BLaER1 (cell line): Measurements from ENCODE around the gene KAT7.

ENCODE experiments used
- H3K27ac ChIP-seq: shearing (Covaris generic); formaldehyde crosslinking; 2 replicates; pipeline ENCODE4 v1.8.1; 2022
- H3K27me3 ChIP-seq: shearing (Covaris generic); formaldehyde crosslinking; 2 replicates; pipeline ENCODE4 v1.8.1; 2022
- H3K36me3 ChIP-seq: shearing (Covaris generic); formaldehyde crosslinking; 2 replicates; pipeline ENCODE4 v1.8.1; 2022
- H3K4me1 ChIP-seq: shearing (Covaris generic); formaldehyde crosslinking; 2 replicates; pipeline ENCODE4 v1.8.1; 2022
- H3K4me2 ChIP-seq: shearing (Covaris generic); formaldehyde crosslinking; 2 replicates; pipeline ENCODE4 v1.8.1; 2022
- H3K4me3 ChIP-seq: shearing (Covaris generic); formaldehyde crosslinking; 2 replicates; pipeline ENCODE4 v1.8.1; 2022
- H3K9ac ChIP-seq: shearing (Covaris generic); formaldehyde crosslinking; 2 replicates; pipeline ENCODE4 v1.8.1; 2022
- H3K9me3 ChIP-seq: shearing (Covaris generic); formaldehyde crosslinking; 2 replicates; pipeline ENCODE4 v1.8.1; 2022
- H4K20me1 ChIP-seq: shearing (Covaris generic); formaldehyde crosslinking; 2 replicates; pipeline ENCODE4 v1.8.1; 2022
- Cebpa-rat ChIP-seq: shearing (Covaris generic); IDR thresholded peaks from 2 replicates; pipeline ENCODE4 v1.8.1; 2022

KAT7 gene

DNA sequence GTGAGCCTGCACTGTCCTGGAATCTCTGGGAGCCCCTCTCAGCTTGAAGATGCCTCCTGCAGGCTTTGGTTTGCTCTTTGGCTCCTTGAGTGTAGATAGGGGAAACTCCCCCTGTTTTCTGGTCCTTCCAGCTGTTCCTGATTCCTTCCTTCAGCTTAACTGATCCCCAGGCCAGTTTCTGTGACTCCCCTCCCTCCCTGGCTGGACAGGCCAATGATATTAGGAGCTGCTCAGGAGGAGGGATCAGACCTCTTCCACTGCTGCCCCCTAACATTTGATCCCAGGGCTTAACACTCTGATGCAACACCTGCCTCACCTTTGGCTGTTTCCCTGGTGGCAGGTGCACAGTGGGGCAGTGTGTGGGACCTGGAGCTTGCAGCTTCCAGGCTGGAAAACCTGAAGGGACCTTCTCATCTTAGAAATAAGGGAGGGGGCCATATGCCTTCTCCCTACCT lies 59.6 kb downstream of the KAT7 start, which contains the start of gene TAC4:
Gene TAC4, minus strand, starts transcription at position 51 of the 455 bp plus-strand sequence. CDS start 52 bp downstream, outside the sequence.
- Histone ChIP-seq H3K4me3 (no peak within 1 kb of the TSS), H3K4me2 (no peak within 1 kb of the TSS; the same call in 1 of the 2 replicates), H3K4me1 (peaks cover 85% of the 10 kb centered on the region), H3K9me3 (no peaks in the 10 kb centered on the region), H3K36me3 (peaks cover 23% of the 10 kb centered on the region), H4K20me1 (no peaks in the 10 kb centered on the region), H3K27me3 (no peaks in the 10 kb centered on the region), H3K27ac (no peak within 1 kb of the TSS; the same call in 1 of the 2 replicates), H3K9ac (no peak within 1 kb of the TSS; the same call in 1 of the 2 replicates)
- TF ChIP-seq Cebpa-rat = no peak

GRCh38 chr17:49848739-49849138 lies 60.3 kb downstream of the KAT7 start:
- Histone ChIP-seq H4K20me1 (no peaks in the 10 kb centered on the region), H3K36me3 (peaks cover 22% of the 10 kb centered on the region), H3K9me3 (no peaks in the 10 kb centered on the region), H3K9ac (no peak overlapping the region), H3K4me2 (no peak overlapping the region), H3K4me3 (no peak overlapping the region), H3K27ac (no peak overlapping the region), H3K4me1 (peaks cover 80% of the 10 kb centered on the region), H3K27me3 (no peaks in the 10 kb centered on the region)
- no peak for TF ChIP-seq Cebpa-rat

DNA sequence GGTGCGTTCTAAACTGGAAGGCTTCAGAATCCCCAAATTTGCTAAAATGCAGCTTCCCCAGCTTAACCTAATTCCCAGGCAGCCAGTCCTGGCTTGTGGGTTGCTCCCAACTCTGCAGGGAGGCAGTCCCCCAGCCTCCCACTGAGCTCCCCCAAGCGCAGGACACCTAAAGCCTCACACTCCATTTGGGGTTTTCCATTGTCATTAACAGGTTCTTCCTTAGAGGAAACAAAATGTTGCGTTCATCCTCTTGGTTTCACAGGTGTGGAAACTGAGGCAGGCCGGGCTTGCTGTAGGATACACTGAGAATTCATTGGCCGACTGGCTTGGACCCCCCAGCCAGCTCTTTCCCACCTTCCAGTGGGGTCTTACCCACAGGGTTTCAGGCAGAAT lies 61.7 kb downstream of the KAT7 start:
- Histone ChIP-seq H4K20me1 (no peaks in the 10 kb centered on the region), H3K4me1 (peaks cover 65% of the 10 kb centered on the region), H3K27ac (0 out of 2 replicates have a peak overlapping the region, but pooled peaks have one; percentile 80), H3K36me3 (peaks cover 17% of the 10 kb centered on the region), H3K27me3 (no peaks in the 10 kb centered on the region), H3K9me3 (no peaks in the 10 kb centered on the region), H3K4me3 (peak overlapping the region; percentile 74; the same call in 1 of the 2 replicates), H3K4me2 (peak overlapping the region; percentile 100), H3K9ac (peak overlapping the region; percentile 77; the same call in 1 of the 2 replicates)
- TF ChIP-seq Cebpa-rat = no peak

DNA sequence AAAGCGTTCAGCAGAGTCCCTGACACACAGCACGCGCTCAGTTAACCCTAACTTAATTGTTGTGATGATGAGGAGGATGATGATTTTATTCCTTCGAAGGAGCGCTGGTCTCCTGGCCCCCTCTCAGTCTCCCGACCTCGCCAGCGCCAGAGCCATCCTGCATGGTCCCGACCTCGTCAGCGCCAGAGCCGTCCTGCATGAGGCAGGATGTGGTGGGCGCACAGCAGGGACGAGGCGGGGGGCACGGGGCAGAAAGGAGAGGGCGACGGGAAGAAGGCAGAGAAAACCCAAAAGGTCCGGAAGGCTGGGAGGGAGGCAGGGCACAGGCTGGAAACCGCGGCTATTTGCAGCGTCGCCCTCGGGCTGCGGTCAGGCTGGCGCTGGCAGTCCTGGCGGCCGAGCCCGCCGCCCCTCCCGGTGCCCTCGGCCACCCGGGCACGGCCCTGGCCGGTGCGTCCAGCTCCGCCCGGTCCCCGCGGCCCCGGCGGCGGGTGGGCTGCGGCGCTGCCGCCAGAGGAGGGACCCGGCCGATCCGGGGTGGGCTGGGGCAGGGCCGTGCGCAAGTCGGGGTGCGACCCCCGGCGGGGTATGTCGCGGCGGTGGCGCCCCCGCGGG lies 62.4 kb downstream of the KAT7 start:
- Histone ChIP-seq H4K20me1 (no peaks in the 10 kb centered on the region), H3K27ac (peak overlapping the region; percentile 80), H3K4me3 (peak overlapping the region; percentile 74), H3K4me1 (peaks cover 58% of the 10 kb centered on the region), H3K36me3 (peaks cover 14% of the 10 kb centered on the region), H3K27me3 (no peaks in the 10 kb centered on the region), H3K9ac (peak overlapping the region; percentile 77), H3K9me3 (no peaks in the 10 kb centered on the region), H3K4me2 (peak overlapping the region; percentile 100)
- TF ChIP-seq Cebpa-rat = no peak

DNA sequence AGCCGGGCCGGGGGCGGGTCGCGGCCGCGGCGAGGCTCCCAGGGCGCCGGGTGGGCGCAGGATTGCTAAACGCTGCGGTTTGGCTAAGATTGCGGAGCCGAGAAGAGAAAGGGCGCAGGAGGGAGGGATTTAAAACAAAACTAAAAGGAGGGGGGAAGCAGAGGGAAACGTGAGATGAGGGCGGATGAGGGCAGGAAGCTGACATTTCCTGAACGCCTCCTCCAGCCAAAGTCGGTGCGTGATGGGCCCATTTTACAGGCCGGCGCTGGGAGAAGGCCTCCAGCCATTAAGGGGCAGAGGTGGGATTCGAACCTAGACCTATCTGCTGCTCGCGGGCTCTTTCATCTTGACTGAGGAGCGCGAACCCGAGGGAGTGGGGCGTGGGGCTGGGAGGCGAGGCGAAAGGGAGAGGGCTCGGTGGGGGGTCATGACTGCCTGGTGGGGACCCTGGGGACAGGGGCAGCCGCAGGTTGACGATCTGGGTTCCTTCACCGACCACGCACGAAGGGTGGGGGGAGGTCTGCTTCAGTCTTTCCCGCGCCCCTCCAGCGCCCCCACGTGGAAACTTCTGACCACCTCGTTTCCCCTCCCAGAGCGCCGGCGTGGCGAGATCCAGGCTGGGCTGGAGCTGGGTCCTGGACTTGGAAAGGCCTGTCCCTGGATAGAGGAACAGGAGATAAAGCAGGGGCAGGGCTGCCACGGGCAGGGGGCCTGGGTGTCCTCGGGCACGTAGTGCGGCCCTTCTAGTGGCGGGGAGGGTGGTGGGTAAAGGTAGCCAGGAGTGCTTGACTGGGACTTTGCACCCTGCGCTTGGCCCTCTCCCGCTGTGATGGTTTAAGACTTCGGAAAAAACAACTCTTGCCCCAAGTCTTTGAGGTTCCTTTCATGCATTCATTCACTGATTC lies 63.2 kb downstream of the KAT7 start:
- peaks cover 6% of the 10 kb centered on the region; the same call in 1 of the 2 replicates for H3K36me3 ChIP-seq
- peak overlapping the region; percentile 80 for H3K27ac ChIP-seq
- H3K9me3 ChIP-seq = no peaks in the 10 kb centered on the region
- peak; percentile 93 for TF ChIP-seq Cebpa-rat
- H3K27me3 ChIP-seq = no peaks in the 10 kb centered on the region
- H3K4me3 ChIP-seq = peak overlapping the region; percentile 74
- peaks cover 51% of the 10 kb centered on the region for H3K4me1 ChIP-seq
- H3K4me2 ChIP-seq = peak overlapping the region; percentile 100
- peak overlapping the region; percentile 77 for H3K9ac ChIP-seq
- H4K20me1 ChIP-seq = no peaks in the 10 kb centered on the region

DNA sequence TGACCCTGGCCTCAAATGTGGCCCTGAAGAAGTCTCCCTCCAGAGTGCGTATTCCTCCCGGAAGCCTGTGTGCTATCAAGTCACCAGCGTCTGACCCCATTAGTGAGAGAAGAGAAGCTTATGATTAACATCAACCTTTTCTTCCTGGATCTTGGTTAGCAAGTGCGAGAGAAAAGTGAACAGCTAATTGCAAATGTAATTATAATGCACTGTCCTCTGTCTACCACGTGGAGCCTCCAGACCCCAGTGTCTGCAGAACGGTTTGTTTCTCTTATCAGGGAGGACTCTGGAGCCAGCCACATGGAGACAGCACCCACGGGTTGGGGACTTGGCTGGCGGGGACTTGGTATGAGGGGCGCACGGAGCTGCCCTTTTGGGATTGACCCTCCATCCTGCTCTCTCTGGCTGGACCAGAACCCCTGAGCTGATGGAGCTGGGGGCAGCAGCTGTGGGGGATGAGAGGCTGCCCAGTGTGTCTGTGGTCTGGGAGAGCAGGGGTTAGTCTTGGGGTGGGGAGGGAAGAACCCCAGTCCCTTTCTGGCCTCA lies 65.1 kb downstream of the KAT7 start:
- no peaks in the 10 kb centered on the region for H3K36me3 ChIP-seq
- no peaks in the 10 kb centered on the region for H3K9me3 ChIP-seq
- H3K9ac ChIP-seq = no peak overlapping the region
- no peaks in the 10 kb centered on the region for H4K20me1 ChIP-seq
- H3K4me1 ChIP-seq = peaks cover 49% of the 10 kb centered on the region
- H3K27me3 ChIP-seq = no peaks in the 10 kb centered on the region
- no peak overlapping the region for H3K4me3 ChIP-seq
- no peak overlapping the region for H3K4me2 ChIP-seq
- H3K27ac ChIP-seq = no peak overlapping the region
- TF ChIP-seq Cebpa-rat = no peak

GRCh38 chr17:49854126-49854525 lies 65.6 kb downstream of the KAT7 start:
- no peak overlapping the region for H3K27ac ChIP-seq
- H3K9me3 ChIP-seq = no peaks in the 10 kb centered on the region

DNA sequence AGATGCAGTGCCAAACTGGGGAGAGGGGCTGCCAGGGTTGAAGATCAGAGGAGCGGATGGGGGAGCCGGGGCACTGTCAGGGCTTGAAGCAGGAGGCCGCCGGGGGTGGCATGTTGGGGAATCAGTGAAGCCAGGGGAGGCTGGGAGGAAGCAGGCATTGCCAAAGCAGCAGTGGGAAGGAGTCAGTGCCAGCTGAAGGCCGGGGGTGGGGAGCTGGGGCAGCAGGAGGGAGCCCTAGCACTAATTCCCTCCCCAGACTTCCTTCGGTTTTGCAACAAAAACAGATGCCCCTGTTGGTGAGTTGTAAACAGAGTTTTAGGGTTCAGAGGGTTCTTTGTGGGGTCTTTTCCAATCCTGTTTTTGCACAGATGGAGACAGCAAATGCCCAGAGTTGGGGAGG lies 70.3 kb downstream of the KAT7 start:
- Histone ChIP-seq H3K4me3 (no peak overlapping the region), H3K9me3 (no peaks in the 10 kb centered on the region), H3K4me2 (peak overlapping the region; percentile 62), H3K27ac (no peak overlapping the region), H3K4me1 (peaks cover 21% of the 10 kb centered on the region), H3K27me3 (peaks cover 8% of the 10 kb centered on the region; the same call in 1 of the 2 replicates), H3K36me3 (no peaks in the 10 kb centered on the region), H4K20me1 (peaks cover 18% of the 10 kb centered on the region), H3K9ac (no peak overlapping the region)
- TF ChIP-seq Cebpa-rat = no peak

More at GRCh38 chr17:49854126-49854525, 65.6 kb downstream of the KAT7 start:
- Histone ChIP-seq H3K27me3 (no peaks in the 10 kb centered on the region), H4K20me1 (no peaks in the 10 kb centered on the region), H3K9ac (no peak overlapping the region), H3K4me2 (no peak overlapping the region), H3K4me3 (no peak overlapping the region), H3K4me1 (peaks cover 52% of the 10 kb centered on the region), H3K36me3 (no peaks in the 10 kb centered on the region)
- TF ChIP-seq Cebpa-rat = no peak

- H3K9ac ChIP-seq = no peak overlapping the region
- no peak for TF ChIP-seq Cebpa-rat
Observed at GRCh38 chr17:49859991-49860953, 71.8 kb downstream of the KAT7 start.

More at GRCh38 chr17:49859991-49860953, 71.8 kb downstream of the KAT7 start:
- no peaks in the 10 kb centered on the region for H3K9me3 ChIP-seq
- no peaks in the 10 kb centered on the region for H3K36me3 ChIP-seq
- peaks cover 8% of the 10 kb centered on the region; the same call in 1 of the 2 replicates for H3K27me3 ChIP-seq
- H4K20me1 ChIP-seq = peaks cover 18% of the 10 kb centered on the region
- H3K27ac ChIP-seq = no peak overlapping the region
- H3K4me1 ChIP-seq = peaks cover 21% of the 10 kb centered on the region
- H3K4me2 ChIP-seq = no peak overlapping the region
- H3K4me3 ChIP-seq = no peak overlapping the region
